ENCODE data around the gene NIT2. TPM values are rescaled to one million over a fixed set of nuclear protein-coding genes. Genes with fewer than 3 reads are reported as not detected.

Gene NIT2
- total RNA-seq, 2 donors from 2014 or later = 29.2 to 39.0 TPM

DNA sequence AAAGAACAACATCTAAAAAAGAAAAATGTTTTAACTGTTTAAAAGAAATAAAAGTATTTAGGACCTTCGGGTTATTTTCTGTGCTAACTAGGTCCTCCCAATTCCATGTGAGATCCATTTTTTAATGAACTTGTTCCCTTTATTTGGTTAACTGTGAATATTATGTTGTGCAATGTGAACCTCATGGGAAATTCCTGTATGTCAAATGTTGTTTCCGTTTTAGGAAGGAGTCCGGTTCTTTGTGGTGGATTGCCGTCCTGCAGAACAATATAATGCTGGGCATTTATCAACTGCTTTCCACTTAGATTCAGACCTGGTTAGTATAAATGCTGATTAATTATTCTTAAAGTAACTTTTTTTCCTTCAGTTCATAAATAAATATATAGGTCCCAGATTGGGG is 35.5 kb upstream of the NIT2 start:
- Histone ChIP-seq H3K9me3 (no peaks in the 10 kb centered on the region), H3K4me3 (no peak overlapping the region), H3K36me3 (peaks cover 7% of the 10 kb centered on the region), H3K27me3 (replicated peaks; ENCODE audit: insufficient read depth) (no peaks in the 10 kb centered on the region), H3K27ac (no peak overlapping the region), H3K4me1 (ENCODE audit: control insufficient read depth in 1 of 2, low read depth in 2 of 2) (no peaks in the 10 kb centered on the region)
- TF ChIP-seq, protein P1, sequence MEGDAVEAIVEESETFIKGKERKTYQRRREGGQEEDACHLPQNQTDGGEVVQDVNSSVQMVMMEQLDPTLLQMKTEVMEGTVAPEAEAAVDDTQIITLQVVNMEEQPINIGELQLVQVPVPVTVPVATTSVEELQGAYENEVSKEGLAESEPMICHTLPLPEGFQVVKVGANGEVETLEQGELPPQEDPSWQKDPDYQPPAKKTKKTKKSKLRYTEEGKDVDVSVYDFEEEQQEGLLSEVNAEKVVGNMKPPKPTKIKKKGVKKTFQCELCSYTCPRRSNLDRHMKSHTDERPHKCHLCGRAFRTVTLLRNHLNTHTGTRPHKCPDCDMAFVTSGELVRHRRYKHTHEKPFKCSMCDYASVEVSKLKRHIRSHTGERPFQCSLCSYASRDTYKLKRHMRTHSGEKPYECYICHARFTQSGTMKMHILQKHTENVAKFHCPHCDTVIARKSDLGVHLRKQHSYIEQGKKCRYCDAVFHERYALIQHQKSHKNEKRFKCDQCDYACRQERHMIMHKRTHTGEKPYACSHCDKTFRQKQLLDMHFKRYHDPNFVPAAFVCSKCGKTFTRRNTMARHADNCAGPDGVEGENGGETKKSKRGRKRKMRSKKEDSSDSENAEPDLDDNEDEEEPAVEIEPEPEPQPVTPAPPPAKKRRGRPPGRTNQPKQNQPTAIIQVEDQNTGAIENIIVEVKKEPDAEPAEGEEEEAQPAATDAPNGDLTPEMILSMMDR (IDR thresholded peaks at IDR 0.05) = no peak
- ATAC-seq (ENCODE audit: insufficient number of reproducible peaks, low FRiP score, low read depth) = no peak
- no peak for DNase-seq (ENCODE audit: low spot score)

DNA sequence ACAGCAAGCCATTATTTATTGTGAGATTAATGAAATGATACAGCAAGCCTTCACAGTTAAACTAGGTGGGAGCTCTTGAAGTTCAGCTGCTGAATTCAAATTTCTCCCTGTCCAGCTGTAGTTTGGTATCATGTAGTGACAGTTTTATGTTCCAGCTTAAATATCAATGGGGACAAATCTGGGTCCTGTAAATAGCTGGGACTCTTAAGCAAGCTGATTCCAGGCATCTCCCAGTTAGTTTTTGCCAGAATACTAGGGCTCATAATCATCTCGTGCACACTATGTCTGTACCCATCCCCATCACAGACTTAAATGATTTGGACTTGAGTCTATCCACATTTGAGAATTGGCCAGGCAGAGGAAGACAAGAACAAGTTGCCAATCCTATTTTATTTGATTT is 27.9 kb upstream of the NIT2 start:
- H3K9me3 ChIP-seq = no peaks in the 10 kb centered on the region
- peaks cover 6% of the 10 kb centered on the region for H3K36me3 ChIP-seq
- ATAC-seq (ENCODE audit: insufficient number of reproducible peaks, low FRiP score, low read depth) = no peak
- no peak overlapping the region for H3K27ac ChIP-seq
- H3K4me1 ChIP-seq (ENCODE audit: control insufficient read depth in 1 of 2, low read depth in 2 of 2) = no peaks in the 10 kb centered on the region
- H3K27me3 ChIP-seq (replicated peaks; ENCODE audit: insufficient read depth) = no peaks in the 10 kb centered on the region
- no peak overlapping the region for H3K4me3 ChIP-seq
- DNase-seq (ENCODE audit: low spot score) = no peak
- TF ChIP-seq, protein P1 (IDR thresholded peaks at IDR 0.05) = no peak

DNA sequence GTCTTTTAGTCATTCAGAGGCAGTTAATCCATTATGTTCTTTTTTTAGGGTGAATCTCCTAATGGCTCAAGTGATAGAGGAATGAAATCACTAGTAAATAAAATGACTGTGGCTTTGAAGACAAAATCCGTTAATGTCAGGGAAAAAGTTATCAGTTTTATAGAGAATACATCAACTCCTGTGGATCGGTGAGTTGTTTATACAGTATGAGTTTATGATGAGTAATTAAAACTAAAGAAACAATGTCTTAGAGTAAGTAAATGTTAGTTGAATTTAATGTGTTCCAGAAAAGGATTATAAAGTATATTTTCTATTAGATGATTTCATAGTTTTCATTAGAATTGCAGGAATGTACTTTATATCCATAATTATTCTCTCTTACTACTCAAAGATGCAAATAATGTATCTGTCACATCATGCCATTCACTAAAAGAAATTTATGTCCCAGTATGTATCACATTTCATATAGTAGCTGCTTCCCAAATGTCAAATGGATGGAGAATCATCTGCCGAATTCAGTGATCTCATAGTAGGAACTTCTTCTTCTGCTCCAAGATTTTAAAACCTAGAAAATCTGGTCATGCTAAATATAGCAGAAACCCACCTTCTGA is 24.1 kb upstream of the NIT2 start:
- no peaks in the 10 kb centered on the region for H3K27me3 ChIP-seq (replicated peaks; ENCODE audit: insufficient read depth)
- no peak overlapping the region for H3K4me3 ChIP-seq
- H3K4me1 ChIP-seq (ENCODE audit: control insufficient read depth in 1 of 2, low read depth in 2 of 2) = no peaks in the 10 kb centered on the region
- H3K27ac ChIP-seq = no peak overlapping the region
- H3K9me3 ChIP-seq = no peaks in the 10 kb centered on the region
- no peak for ATAC-seq (ENCODE audit: insufficient number of reproducible peaks, low FRiP score, low read depth)
- TF ChIP-seq, protein P1 (IDR thresholded peaks at IDR 0.05) = no peak
- H3K36me3 ChIP-seq = peaks cover 6% of the 10 kb centered on the region
- DNase-seq (ENCODE audit: low spot score) = no peak

DNA sequence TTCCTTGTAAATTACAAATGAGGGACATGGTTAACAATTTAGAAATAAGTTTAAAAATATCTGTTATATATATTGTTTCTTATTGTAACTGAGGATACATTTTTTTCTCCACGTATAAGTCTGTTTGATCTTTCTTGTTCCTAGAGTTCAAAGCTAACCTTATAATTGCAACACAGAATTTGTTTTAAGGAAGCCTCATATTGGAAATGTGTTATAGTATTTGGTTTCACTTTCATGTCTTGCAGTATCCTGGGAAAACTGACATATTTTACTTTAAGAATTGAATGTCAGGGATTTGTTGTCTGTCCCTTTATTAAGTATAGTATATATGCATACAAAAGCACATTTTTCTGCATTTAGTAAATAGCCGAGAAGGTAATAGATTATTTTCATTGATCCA is 23.5 kb upstream of the NIT2 start:
- Histone ChIP-seq H3K36me3 (peaks cover 6% of the 10 kb centered on the region), H3K4me1 (ENCODE audit: control insufficient read depth in 1 of 2, low read depth in 2 of 2) (no peaks in the 10 kb centered on the region)

DNA sequence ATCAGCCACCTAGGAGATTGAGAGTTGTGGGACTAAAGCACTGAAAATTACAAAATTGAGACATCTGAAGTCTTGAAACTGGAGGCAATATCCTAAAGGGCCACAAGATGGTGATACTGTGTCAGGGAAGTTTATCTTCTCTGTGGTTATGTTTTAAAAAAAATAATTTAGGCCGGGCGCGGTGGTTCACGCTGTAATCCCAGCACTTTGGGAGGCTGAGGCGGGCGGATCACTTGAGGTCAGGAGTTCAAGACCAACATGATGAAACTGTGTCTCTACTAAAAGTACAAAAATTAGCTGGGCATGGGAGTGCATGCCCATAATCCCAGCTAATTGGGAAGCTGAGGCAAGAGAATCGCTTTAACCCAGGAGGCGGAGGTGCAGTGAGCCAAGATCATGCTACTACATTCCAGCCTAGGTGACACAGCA is 17.9 kb upstream of the NIT2 start:
- TF ChIP-seq, protein P1 (IDR thresholded peaks at IDR 0.05) = peak; percentile 69
- no peaks in the 10 kb centered on the region for H3K27me3 ChIP-seq (replicated peaks; ENCODE audit: insufficient read depth)
- no peak overlapping the region for H3K27ac ChIP-seq
- ATAC-seq (ENCODE audit: insufficient number of reproducible peaks, low FRiP score, low read depth) = no peak
- H3K4me1 ChIP-seq (ENCODE audit: control insufficient read depth in 1 of 2, low read depth in 2 of 2) = peaks cover 0 to 5% of the 10 kb centered on the region in 2 donors
- no peaks in the 10 kb centered on the region for H3K9me3 ChIP-seq
- peak overlapping the region; percentile 27 for H3K4me3 ChIP-seq
- DNase-seq (ENCODE audit: low spot score) = no peak
- peaks cover 14% of the 10 kb centered on the region for H3K36me3 ChIP-seq

More for the DNA sequence above, 23.5 kb upstream of the NIT2 start:
- no peaks in the 10 kb centered on the region for H3K27me3 ChIP-seq (replicated peaks; ENCODE audit: insufficient read depth)
- no peak overlapping the region for H3K4me3 ChIP-seq
- DNase-seq (ENCODE audit: low spot score) (no peak), ATAC-seq (ENCODE audit: insufficient number of reproducible peaks, low FRiP score, low read depth) (no peak)
- no peak overlapping the region for H3K27ac ChIP-seq
- TF ChIP-seq, protein P1 (IDR thresholded peaks at IDR 0.05) = no peak
- no peaks in the 10 kb centered on the region for H3K9me3 ChIP-seq

Measured in thoracic aorta (tissue), 2 donors.